Measurements from ENCODE around the gene DGKD.
"Not testable (repeated sequence)": the region's sequence is repeated elsewhere in the genome, so short reads cannot be mapped to it uniquely, and the experiment has no call there.

Gene DGKD, protein sequence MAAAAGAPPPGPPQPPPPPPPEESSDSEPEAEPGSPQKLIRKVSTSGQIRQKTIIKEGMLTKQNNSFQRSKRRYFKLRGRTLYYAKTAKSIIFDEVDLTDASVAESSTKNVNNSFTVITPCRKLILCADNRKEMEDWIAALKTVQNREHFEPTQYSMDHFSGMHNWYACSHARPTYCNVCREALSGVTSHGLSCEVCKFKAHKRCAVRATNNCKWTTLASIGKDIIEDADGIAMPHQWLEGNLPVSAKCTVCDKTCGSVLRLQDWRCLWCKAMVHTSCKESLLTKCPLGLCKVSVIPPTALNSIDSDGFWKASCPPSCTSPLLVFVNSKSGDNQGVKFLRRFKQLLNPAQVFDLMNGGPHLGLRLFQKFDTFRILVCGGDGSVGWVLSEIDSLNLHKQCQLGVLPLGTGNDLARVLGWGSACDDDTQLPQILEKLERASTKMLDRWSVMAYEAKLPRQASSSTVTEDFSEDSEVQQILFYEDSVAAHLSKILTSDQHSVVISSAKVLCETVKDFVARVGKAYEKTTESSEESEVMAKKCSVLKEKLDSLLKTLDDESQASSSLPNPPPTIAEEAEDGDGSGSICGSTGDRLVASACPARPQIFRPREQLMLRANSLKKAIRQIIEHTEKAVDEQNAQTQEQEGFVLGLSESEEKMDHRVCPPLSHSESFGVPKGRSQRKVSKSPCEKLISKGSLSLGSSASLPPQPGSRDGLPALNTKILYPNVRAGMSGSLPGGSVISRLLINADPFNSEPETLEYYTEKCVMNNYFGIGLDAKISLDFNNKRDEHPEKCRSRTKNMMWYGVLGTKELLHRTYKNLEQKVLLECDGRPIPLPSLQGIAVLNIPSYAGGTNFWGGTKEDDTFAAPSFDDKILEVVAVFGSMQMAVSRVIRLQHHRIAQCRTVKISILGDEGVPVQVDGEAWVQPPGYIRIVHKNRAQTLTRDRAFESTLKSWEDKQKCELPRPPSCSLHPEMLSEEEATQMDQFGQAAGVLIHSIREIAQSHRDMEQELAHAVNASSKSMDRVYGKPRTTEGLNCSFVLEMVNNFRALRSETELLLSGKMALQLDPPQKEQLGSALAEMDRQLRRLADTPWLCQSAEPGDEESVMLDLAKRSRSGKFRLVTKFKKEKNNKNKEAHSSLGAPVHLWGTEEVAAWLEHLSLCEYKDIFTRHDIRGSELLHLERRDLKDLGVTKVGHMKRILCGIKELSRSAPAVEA

DNA sequence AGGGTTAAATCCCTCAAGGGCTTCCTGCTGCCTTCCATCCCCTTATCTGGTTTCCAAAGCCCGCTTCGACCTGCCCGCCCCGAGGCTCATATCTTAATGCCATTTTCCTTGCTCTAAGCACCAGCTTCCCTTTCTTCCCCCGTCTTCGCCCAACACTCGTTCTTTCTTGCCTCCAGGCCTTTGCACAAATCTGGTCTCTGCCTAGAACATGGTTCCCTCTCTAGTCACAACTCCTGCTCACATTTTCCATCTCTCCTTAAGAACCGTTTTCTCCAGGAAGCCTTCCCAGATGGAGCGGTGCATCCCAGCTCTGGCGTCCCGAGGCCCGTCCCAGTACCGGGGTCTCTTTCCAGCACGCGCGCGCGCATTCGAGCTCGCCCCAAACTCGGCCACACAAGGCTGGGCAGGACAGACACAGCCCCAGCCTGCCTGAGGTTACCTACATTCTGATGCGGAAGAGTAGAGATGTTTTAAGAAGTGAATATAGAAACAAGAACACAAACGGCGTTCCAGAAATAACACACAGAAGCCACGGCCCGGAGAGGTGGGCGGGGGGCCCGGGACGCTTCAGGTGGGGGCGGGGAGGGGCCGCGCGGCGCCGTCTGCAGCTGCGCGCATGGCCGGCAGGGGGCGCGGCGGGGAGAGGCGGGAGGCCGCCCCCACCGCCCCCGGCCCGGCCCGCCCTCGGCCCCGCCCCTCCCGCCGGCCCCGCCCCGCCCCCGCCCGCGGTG is at the start of gene DGKD:
TSS of gene DGKD (plus strand) at position 726 of the 731 bp plus-strand sequence. CDS start 25 bp downstream, outside the sequence.
- DNase-seq, result peak; percentile 74

- no peak for DNase-seq
These were observed 46.7 kb upstream of the DGKD start, which contains the start of gene SAG for GRCh38 chr2:233307565-233307964. SAG (plus strand) TSS chr2:233307816; CDS start chr2:233309190, 1,374 bp downstream.

DNA sequence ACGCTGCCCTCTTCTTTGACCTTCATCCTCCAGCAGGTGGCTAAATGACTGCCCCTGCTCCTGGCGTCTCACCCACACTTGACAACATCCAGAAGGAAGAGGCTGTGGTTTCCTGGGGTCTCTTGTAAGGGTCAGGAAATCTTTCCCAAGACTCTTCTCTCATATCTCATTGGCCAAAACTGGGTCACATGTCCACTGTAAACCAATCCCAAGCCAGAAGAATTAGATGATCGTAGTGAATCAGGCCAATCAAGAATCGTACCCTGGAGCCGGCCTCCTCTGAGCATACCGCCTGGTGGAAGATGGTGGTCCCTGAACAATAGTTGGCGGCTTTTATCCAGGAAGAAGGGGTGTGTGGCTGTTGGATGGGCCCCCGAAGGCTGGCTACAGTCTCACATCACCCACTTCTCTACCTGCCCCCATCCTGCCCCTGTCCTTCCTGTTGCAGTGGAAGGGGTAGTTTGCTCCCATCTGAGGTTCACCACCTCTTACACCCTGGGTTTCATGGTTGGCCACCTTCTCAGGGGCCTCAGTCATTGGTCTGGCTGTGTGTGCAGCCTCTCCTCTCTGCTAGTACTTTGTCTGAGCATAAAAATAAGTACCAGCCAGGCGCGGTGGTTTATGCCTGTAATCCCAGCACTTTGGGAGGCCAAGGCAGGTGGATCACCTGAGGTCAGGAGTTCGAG is 42.9 kb upstream of the DGKD start:
- DNase-seq, result no peak

- DNase-seq, result no peak
These were observed 41.4 kb upstream of the DGKD start for GRCh38 chr2:233312874-233313273.

GRCh38 chr2:233314180-233314925 is 39.9 kb upstream of the DGKD start:
- DNase-seq, result no peak

DNA sequence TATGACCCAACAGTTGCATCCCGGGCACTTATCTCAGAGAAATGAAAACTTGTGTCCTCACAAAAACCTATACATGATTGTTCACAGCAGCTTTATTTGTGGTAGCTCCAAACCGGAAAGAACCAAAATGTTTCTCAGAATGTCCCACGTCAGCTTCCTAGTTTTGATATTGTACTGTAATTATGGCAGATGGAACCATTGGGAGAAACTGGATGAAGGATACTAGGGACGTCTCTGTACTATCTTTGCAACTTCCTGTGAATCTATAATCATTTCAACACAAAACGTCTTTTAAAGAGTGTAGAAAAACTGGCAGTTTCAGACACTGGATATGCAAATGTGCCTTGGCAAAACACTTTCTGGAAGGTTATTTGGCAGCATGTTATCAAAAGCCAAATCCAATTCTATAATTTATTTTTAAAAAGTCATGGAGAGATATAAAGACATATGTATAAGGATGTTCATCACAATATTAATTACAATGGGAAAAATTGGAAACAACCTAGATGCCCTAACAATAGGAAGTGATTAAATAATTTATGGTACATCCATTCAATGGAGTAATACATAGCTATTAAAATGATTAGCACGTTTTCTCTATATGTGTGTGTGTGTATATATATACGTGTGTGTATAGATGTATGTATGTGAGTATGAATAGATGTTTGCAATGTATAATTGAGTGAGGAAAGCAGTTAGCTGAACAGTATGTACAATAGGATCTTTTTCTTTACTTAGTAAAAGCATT is 36.9 kb upstream of the DGKD start:
- DNase-seq, result no peak

GRCh38 chr2:233319256-233319655 is 35.0 kb upstream of the DGKD start:
- no peak for DNase-seq

GRCh38 chr2:233320470-233320869 is 33.8 kb upstream of the DGKD start:
- DNase-seq, result no peak

DNA sequence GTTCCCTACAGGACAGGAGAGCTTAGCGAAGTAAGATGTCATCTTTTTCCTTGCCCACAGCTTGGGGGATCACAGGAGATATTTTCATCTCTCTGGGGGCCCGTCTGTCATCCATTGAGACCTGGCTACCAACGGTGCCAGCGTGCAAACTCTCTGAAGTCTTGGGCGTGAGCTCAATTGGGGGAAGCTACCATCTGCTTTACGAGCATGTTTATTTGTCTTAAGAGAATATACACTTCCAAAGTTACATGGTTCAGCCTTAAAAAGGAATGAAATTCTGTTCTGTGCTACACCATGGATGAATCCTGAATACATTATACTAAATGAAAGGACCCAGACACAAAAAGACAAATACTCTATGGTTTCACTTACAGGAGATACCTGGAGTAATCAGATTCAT is 33.1 kb upstream of the DGKD start:
- DNase-seq, result no peak

- DNase-seq, result no peak
These were observed 30.4 kb upstream of the DGKD start for GRCh38 chr2:233323851-233324250.

DNA sequence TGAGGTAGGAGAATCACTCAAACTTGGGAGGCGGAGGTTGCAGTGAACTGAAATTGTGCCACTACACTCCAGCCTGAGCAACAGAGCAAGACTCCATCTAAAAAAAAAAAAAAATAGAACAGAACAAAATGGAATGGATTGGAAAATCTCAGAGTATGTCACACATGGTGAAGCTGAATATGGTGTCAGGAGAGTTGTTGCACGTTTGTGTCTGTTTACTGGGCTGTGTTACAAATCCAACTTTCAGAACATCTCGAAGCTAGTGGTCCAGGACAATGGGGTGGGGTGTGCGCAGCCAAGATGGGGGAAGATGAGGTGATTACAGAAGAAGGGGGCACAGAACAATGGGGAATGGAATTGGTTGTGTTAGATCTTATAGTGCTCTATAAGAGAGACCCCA is 29.0 kb upstream of the DGKD start:
- DNase-seq, result no peak

DNA sequence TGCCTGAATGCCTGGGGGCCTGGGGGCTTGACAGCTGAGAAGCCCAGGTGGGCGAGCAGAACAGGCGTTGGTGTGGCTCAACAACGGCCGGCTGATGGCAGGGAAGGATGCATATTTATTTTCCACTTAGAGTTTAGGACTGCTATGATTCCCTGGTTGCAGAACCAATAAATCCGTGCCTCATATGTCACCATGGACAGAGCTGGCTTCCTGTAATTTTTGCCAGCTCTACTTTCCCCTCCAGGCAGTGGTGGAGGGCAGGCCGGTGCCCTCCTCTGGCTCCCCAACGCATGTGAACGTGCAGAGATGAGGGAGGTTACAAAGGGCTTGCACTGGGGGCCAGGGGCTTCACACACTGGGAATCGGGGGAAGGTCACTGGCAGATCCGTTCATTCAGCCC is 28.5 kb upstream of the DGKD start:
- DNase-seq, result no peak

- no peak for DNase-seq
These were observed 27.8 kb upstream of the DGKD start for GRCh38 chr2:233326500-233326899.

DNA sequence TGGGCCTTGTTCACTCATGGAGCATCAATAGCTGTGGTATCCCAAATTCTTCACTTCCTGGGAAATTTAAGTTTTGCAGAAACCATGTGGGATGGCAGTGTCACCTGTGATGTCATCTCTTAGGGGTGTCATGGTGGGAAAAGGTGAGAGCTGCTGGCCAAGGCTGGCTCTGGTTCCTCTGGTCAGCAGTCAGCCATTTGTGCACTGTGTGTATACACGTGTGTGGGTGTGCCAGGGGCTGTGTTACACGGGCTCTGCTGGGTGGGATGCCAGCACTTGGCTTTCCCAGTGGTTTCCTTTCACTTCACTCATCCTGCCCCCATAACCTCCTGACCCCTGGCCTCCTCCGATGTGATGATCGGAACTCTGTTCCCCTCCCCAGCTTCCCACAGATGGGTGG is 25.4 kb upstream of the DGKD start:
- no peak for DNase-seq

GRCh38 chr2:233329489-233330135 is 24.7 kb upstream of the DGKD start:
- DNase-seq, result no peak

GRCh38 chr2:233331536-233331935 is 22.8 kb upstream of the DGKD start:
- peak; percentile 68 for DNase-seq

DNA sequence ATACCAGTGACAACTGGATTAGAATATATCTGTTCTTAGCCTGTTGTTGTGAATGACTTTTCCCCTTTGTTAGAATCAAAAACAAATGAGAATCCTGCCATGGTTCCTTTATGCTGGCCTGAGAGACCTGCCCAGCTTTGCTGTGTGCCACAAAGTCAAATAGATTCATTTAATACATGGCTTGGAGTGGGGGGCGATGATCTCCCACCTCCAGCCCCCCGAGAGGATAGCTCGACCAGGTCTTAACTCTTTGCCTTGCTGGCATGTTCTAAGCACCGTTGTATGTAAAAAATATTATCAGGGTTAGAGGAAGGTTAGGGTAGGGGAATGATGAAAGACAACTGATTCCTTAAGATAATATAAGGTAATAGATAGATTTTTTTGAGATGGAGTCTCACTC is 22.2 kb upstream of the DGKD start:
- no peak for DNase-seq

DNA sequence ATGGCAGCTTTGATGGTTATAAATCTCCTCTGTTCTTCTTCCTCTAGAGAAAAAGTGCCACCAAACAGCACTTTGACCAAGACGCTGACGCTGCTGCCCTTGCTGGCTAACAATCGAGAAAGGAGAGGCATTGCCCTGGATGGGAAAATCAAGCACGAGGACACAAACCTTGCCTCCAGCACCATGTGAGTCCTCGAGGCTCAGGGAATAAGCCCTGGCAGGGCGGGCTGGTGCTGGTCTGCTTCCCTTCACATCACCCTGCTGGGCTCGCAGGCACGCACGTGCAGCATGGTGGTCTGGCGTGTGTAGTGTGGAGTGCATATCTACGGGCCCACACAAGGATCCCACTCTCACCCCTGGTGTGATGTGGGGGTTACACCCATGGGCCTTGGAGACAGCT is 19.4 kb upstream of the DGKD start:
- no peak for DNase-seq

DNA sequence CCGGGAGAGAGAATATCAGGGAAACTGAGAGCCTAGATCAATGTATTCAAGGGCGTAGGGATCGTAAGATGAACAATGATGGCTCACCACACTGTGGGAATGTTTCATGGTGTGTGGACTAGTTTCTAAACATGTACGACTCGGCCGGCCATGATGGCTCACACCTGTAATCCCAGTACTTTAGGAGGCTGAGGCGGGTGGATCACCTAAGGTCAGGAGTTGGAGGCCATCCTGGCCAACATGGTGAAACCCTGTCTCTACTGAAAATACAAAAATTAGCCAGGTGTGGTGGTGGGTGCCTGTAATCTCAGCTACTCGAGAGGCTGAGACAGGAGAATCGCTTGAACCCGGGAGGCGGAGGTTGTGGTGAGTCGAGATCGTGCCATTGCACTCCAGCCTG is 18.2 kb upstream of the DGKD start:
- not testable (repeated sequence) for DNase-seq

DNA sequence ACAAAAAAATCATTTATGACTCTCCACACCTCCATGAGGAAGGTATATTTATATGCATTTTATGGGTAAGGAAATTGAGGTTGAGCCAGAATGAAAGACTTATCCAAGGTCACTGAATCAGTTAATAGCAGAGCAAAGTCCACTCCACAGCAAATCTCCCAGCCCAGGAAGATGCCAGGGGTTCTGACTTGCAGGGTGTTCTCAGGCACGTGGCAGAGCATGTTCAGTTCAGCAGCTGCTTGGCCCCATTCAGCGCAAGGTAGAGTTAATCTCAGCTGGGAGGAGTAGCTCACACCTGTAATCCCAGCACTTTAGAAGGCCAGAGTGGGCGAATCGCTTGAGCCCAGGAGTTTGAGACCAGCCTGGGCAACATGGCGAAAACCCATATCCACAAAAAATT is 17.8 kb upstream of the DGKD start:
- no peak for DNase-seq
